K562 (cell line): ENCODE results near the gene SLC34A3. TPM values are rescaled to one million over a fixed set of nuclear protein-coding genes. Genes with fewer than 3 reads are reported as not detected.

Source experiments
- ATF6 ChIP-seq: sonication (generic); formaldehyde crosslinking; IDR thresholded peaks from 2 replicates; pipeline ENCODE4 v1.4.0; 2020; ENCODE audit warnings: mild to moderate bottlenecking, missing genetic modification reagents
- BRCA1 ChIP-seq, 2 experiments: fragments of 450-650 bp in 1 of 2; sonication (generic) in 1 of 2; formaldehyde crosslinking in 1 of 2; IDR thresholded peaks; 2 replicates each; pipeline versions ENCODE4 v1.5.0 to v1.6.1; 2017 to 2020; ENCODE audit warnings: mild to moderate bottlenecking in 1 of 2, missing genetic modification reagents in 1 of 2
- ERF ChIP-seq: fragments of 450-650 bp; formaldehyde crosslinking; IDR thresholded peaks from 2 replicates; pipeline ENCODE4 v1.4.0; 2020; ENCODE audit warnings: mild to moderate bottlenecking, mixed read lengths
- ESRRA ChIP-seq: fragments of 450-650 bp; IDR thresholded peaks from 2 replicates; pipeline ENCODE4 v1.6.1; 2014; ENCODE audit warnings: low read depth, mild to moderate bottlenecking, moderate library complexity, borderline replicate concordance
- HDAC8 ChIP-seq: fragments of 450-650 bp; IDR thresholded peaks from 2 replicates; pipeline ENCODE4 v1.6.1; 2016; ENCODE audit warnings: mild to moderate bottlenecking, missing genetic modification characterization, moderate library complexity, missing compliant biosample characterization
- NCOA2 ChIP-seq, 2 experiments: fragments of 450-650 bp; IDR thresholded peaks; 2 replicates each; pipeline ENCODE4 v1.6.1; 2018; ENCODE audit warnings: mild to moderate bottlenecking in 2 of 2, moderate library complexity in 1 of 2; ENCODE audit not compliant: partially characterized antibody in 2 of 2
- NKRF ChIP-seq: fragments of 450-650 bp; IDR thresholded peaks from 2 replicates; pipeline ENCODE4 v1.6.1; 2016; ENCODE audit warnings: borderline replicate concordance
- NR2C1 ChIP-seq, 2 experiments: fragments of 450-650 bp; IDR thresholded peaks; 2 replicates each; pipeline ENCODE4 v1.6.1; 2017; ENCODE audit warnings: mild to moderate bottlenecking in 2 of 2, antibody characterized with exemption in 1 of 2, inconsistent platforms in 1 of 2, missing compliant biosample characterization in 1 of 2, missing genetic modification characterization in 1 of 2
- NRF1 ChIP-seq, 2 experiments: fragments of 450-650 bp; IDR thresholded peaks in 1 of 2; conservative IDR thresholded peaks in 1 of 2; 2 replicates each; pipeline ENCODE4 v1.6.1; 2014; ENCODE audit warnings: mild to moderate bottlenecking in 2 of 2
- POLR2AphosphoS2 ChIP-seq: IDR thresholded peaks from 2 replicates; pipeline ENCODE4 v1.6.1; 2012; ENCODE audit warnings: low read length, improper control_type of control experiment
- RAD21 ChIP-seq, 2 experiments: fragments of 250-450 bp in 1 of 2; fragments of 450-650 bp in 1 of 2; sonication (Bioruptor Pico) in 1 of 2; formaldehyde crosslinking in 1 of 2; IDR thresholded peaks in 1 of 2; conservative IDR thresholded peaks in 1 of 2; 2 replicates each; pipeline versions ENCODE4 v1.4.0 to v1.8.0; 2020 to 2022; ENCODE audit warnings: mild to moderate bottlenecking in 2 of 2, moderate library complexity in 1 of 2
- SMAD2 ChIP-seq: fragments of 150-350 bp; IDR thresholded peaks from 2 replicates; pipeline ENCODE4 v1.6.1; 2014; ENCODE audit warnings: low read depth, mild to moderate bottlenecking, low read length
- ZBTB7A ChIP-seq: IDR thresholded peaks from 2 replicates; pipeline ENCODE4 v1.6.1; 2011; ENCODE audit warnings: low read depth, mild to moderate bottlenecking, low read length, moderate library complexity, borderline replicate concordance; ENCODE audit not compliant: control insufficient read depth
- ZEB2 ChIP-seq: fragments of 450-650 bp; IDR thresholded peaks from 2 replicates; pipeline ENCODE4 v1.6.1; 2016
- ZFPM2 ChIP-seq: fragments of 250-450 bp; sonication (Bioruptor Pico); IDR thresholded peaks from 2 replicates; pipeline ENCODE4 v1.5.1; 2022; ENCODE audit warnings: mild to moderate bottlenecking
- polyA plus RNA-seq, 8 experiments: library from polyadenylated mRNA; depleted of rRNA in 4 of 8; stranded (reverse) in 5 of 8; unstranded in 3 of 8; fragments of >200 nt; fragmentation: Nextera tagmentation in 2 of 8; fragmentation: Illumina TruSeq in 1 of 8; extraction: Ambion mirVana in 2 of 8; extraction: Trizol in 1 of 8; gene quantifications; 2 replicates each; pipeline versions ENCODE4 v1.2.1 to v1.2.3, GENCODE V29; 2011 to 2014; ENCODE audit warnings: inconsistent platforms in 1 of 8, missing spikeins in 1 of 8
- total RNA-seq, 7 experiments: library from RNA; depleted of rRNA in 6 of 7; stranded (reverse); fragments of >200 nt in 6 of 7; fragmentation: Illumina TruSeq in 2 of 7; extraction: Trizol in 2 of 7; gene quantifications; 2 replicates each; pipeline versions ENCODE4 v1.2.1 to v1.2.3, GENCODE V29; 2011 to 2021; ENCODE audit warnings: low replicate concordance in 1 of 7
- TF ChIP-seq, protein P1 (sequence below): fragments of 450-650 bp; IDR thresholded peaks from 2 replicates; pipeline ENCODE4 v1.6.1; 2016; ENCODE audit warnings: low read depth, mild to moderate bottlenecking, moderate library complexity
- TF ChIP-seq, protein P2 (sequence below), 3 experiments: fragments of 200-800 bp in 1 of 3; fragments of 250-450 bp in 1 of 3; fragments of 450-650 bp in 1 of 3; sonication (Bioruptor Pico) in 1 of 3; sonication (Bioruptor generic) in 1 of 3; formaldehyde crosslinking in 1 of 3; IDR thresholded peaks; 2 replicates each; pipeline versions ENCODE4 v1.6.1 to v1.8.0; 2016 to 2022; ENCODE audit warnings: mild to moderate bottlenecking in 2 of 3, missing genetic modification characterization in 2 of 3, missing compliant biosample characterization in 1 of 3, moderate library complexity in 1 of 3

Gene SLC34A3
- total and polyA plus RNA-seq, 9 of the 15 experiments (the other 6 are each of a cell fraction or from before 2014, with no cell fraction given): not detected

GRCh38 chr9:137200311-137201204 lies 30.1 kb upstream of the SLC34A3 start, which contains the start of gene TPRN (continued):
- TF ChIP-seq NR2C1 (IDR thresholded peaks at IDR 0.05): no peak
- no peak for TF ChIP-seq NR2C1 (tag; IDR thresholded peaks at IDR 0.05)
- no peak for TF ChIP-seq RAD21 (CRISPR knock-in tag; conservative IDR thresholded peaks at IDR 0.05 in 1 of 2, IDR thresholded peaks at IDR 0.05 in 1 of 2)
- TF ChIP-seq, protein P1, sequence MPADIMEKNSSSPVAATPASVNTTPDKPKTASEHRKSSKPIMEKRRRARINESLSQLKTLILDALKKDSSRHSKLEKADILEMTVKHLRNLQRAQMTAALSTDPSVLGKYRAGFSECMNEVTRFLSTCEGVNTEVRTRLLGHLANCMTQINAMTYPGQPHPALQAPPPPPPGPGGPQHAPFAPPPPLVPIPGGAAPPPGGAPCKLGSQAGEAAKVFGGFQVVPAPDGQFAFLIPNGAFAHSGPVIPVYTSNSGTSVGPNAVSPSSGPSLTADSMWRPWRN: no peak
- TF ChIP-seq NRF1 (conservative IDR thresholded peaks at IDR 0.05 in 1 of 2, IDR thresholded peaks at IDR 0.05 in 1 of 2): peak; percentile 88 to 90
- TF ChIP-seq, protein P2, sequence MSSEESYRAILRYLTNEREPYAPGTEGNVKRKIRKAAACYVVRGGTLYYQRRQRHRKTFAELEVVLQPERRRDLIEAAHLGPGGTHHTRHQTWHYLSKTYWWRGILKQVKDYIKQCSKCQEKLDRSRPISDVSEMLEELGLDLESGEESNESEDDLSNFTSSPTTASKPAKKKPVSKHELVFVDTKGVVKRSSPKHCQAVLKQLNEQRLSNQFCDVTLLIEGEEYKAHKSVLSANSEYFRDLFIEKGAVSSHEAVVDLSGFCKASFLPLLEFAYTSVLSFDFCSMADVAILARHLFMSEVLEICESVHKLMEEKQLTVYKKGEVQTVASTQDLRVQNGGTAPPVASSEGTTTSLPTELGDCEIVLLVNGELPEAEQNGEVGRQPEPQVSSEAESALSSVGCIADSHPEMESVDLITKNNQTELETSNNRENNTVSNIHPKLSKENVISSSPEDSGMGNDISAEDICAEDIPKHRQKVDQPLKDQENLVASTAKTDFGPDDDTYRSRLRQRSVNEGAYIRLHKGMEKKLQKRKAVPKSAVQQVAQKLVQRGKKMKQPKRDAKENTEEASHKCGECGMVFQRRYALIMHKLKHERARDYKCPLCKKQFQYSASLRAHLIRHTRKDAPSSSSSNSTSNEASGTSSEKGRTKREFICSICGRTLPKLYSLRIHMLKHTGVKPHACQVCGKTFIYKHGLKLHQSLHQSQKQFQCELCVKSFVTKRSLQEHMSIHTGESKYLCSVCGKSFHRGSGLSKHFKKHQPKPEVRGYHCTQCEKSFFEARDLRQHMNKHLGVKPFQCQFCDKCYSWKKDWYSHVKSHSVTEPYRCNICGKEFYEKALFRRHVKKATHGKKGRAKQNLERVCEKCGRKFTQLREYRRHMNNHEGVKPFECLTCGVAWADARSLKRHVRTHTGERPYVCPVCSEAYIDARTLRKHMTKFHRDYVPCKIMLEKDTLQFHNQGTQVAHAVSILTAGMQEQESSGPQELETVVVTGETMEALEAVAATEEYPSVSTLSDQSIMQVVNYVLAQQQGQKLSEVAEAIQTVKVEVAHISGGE (CRISPR knock-in tag; IDR thresholded peaks at IDR 0.05): peak in 1 of 3 experiments; percentile 70; a peak in 1 of 6 replicates
- TF ChIP-seq POLR2AphosphoS2: no peak
- TF ChIP-seq ZFPM2: peak; percentile 26; the same call in 1 of the 2 replicates
- TF ChIP-seq ZEB2: no peak
- TF ChIP-seq ESRRA: peak; percentile 99
- TF ChIP-seq HDAC8 (tag): no peak
- no peak for TF ChIP-seq BRCA1 (IDR thresholded peaks at IDR 0.05)
- no peak for TF ChIP-seq BRCA1 (CRISPR knock-in tag; IDR thresholded peaks at IDR 0.05)
- TF ChIP-seq NKRF: peak; percentile 67; the same call in 1 of the 2 replicates
- no peak for TF ChIP-seq NCOA2 (IDR thresholded peaks at IDR 0.05; ENCODE audit: partially characterized antibody in 2 of 2)
- TF ChIP-seq SMAD2: no peak
- TF ChIP-seq ZBTB7A: peak; percentile 94; the same call in 1 of the 2 replicates
- TF ChIP-seq ERF: peak; percentile 74; the same call in 1 of the 2 replicates
- no peak for TF ChIP-seq ATF6 (CRISPR knock-in tag)
